ENCODE results near the gene GNGT2.

Gene GNGT2

DNA sequence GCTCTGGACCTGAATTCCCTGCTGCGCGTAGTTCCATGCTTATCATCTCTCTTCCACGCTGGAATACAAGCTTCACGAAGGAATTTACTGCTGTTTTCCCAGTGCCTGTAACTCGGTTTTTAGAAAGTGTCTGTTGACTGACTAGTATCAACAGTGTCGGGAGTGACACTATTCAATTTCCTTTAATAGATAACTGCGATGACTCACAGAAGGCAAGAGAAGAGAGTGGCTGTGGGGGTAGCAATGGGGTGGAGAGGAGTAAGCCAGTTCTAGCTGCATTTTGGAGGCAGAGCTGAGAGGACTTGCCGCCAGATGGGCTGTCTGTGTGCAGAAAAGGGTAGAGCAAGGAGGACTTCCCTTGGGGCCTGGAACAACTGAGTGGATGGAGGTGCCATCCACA is 52.6 kb downstream of the GNGT2 start:
- H3K4me1 ChIP-seq (ENCODE audit: insufficient read depth, low read length) = no peaks in the 10 kb centered on the region
- no peak overlapping the region for H3K27ac ChIP-seq (ENCODE audit: low read length)
- no peak overlapping the region for H2AFZ ChIP-seq (ENCODE audit: low read depth, low read length)
- no peak for DNase-seq
- H3K4me2 ChIP-seq (ENCODE audit: insufficient read depth, low read length) = no peak overlapping the region
- no peak for TF ChIP-seq EZH2 (IDR thresholded peaks at IDR 0.05; ENCODE audit: borderline replicate concordance, low read depth, low read length, severe bottlenecking)
- TF ChIP-seq, protein P1, sequence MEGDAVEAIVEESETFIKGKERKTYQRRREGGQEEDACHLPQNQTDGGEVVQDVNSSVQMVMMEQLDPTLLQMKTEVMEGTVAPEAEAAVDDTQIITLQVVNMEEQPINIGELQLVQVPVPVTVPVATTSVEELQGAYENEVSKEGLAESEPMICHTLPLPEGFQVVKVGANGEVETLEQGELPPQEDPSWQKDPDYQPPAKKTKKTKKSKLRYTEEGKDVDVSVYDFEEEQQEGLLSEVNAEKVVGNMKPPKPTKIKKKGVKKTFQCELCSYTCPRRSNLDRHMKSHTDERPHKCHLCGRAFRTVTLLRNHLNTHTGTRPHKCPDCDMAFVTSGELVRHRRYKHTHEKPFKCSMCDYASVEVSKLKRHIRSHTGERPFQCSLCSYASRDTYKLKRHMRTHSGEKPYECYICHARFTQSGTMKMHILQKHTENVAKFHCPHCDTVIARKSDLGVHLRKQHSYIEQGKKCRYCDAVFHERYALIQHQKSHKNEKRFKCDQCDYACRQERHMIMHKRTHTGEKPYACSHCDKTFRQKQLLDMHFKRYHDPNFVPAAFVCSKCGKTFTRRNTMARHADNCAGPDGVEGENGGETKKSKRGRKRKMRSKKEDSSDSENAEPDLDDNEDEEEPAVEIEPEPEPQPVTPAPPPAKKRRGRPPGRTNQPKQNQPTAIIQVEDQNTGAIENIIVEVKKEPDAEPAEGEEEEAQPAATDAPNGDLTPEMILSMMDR (IDR thresholded peaks at IDR 0.05; ENCODE audit: borderline replicate concordance, extremely low read depth, low read length, poor library complexity, severe bottlenecking) = no peak
- no peaks in the 10 kb centered on the region for H3K36me3 ChIP-seq (ENCODE audit: insufficient read depth, low read length)
- no peaks in the 10 kb centered on the region for H3K9me3 ChIP-seq (ENCODE audit: insufficient read depth, low read length, severe bottlenecking)
- no peak overlapping the region for H3K9ac ChIP-seq (ENCODE audit: low read depth, low read length)
- ATAC-seq (ENCODE audit: insufficient read depth, low read depth) = no peak
- no peaks in the 10 kb centered on the region for H3K79me2 ChIP-seq (ENCODE audit: insufficient read depth, low read length)
- H3K27me3 ChIP-seq (ENCODE audit: insufficient read depth, low read length, poor library complexity) = peaks cover 17% of the 10 kb centered on the region
- no peaks in the 10 kb centered on the region for H4K20me1 ChIP-seq (ENCODE audit: insufficient read depth, low read length)
- no peak overlapping the region for H3K4me3 ChIP-seq (ENCODE audit: low read depth in 1 of 2, low read length in 2 of 2)

DNA sequence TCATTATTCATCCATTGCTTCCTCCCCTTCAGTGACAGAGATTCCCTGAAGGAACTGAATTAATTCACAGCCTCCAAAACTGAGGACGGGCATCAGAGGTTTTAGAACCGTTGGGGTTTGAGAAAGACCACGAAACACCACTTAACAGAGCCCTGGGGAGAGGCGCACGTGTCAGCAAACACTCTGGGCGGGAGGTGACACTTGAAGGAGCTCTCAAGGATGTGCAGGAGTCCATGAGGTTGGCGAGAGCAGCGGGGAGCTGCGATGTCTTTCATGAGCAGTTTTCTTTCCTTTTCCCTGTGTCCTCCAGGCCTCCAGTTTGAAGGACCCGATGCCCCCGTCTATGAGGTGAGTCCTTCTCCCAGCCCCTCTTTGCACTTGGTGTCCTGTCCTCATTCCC is 54.1 kb downstream of the GNGT2 start:
- H3K9ac ChIP-seq (ENCODE audit: low read depth, low read length) = no peak overlapping the region
- no peak for TF ChIP-seq EZH2 (IDR thresholded peaks at IDR 0.05; ENCODE audit: borderline replicate concordance, low read depth, low read length, severe bottlenecking)
- TF ChIP-seq, protein P1 (IDR thresholded peaks at IDR 0.05; ENCODE audit: borderline replicate concordance, extremely low read depth, low read length, poor library complexity, severe bottlenecking) = no peak
- no peaks in the 10 kb centered on the region for H3K36me3 ChIP-seq (ENCODE audit: insufficient read depth, low read length)
- no peak for DNase-seq
- H3K4me1 ChIP-seq (ENCODE audit: insufficient read depth, low read length) = no peaks in the 10 kb centered on the region
- no peak overlapping the region for H3K27ac ChIP-seq (ENCODE audit: low read length)
- ATAC-seq (ENCODE audit: insufficient read depth, low read depth) = no peak
- no peaks in the 10 kb centered on the region for H3K79me2 ChIP-seq (ENCODE audit: insufficient read depth, low read length)
- no peak overlapping the region for H3K4me3 ChIP-seq (ENCODE audit: low read depth in 1 of 2, low read length in 2 of 2)
- no peak overlapping the region for H2AFZ ChIP-seq (ENCODE audit: low read depth, low read length)
- no peak overlapping the region for H3K4me2 ChIP-seq (ENCODE audit: insufficient read depth, low read length)
- H4K20me1 ChIP-seq (ENCODE audit: insufficient read depth, low read length) = no peaks in the 10 kb centered on the region
- H3K9me3 ChIP-seq (ENCODE audit: insufficient read depth, low read length, severe bottlenecking) = no peaks in the 10 kb centered on the region
- H3K27me3 ChIP-seq (ENCODE audit: insufficient read depth, low read length, poor library complexity) = peaks cover 17% of the 10 kb centered on the region
